MV-4-11 (cell line): ENCODE measurements around the gene HOXC9.

Source experiments
- DNase-seq: peaks from one replicate; lab custom pipeline; 2025; lab: John Stamatoyannopoulos, UW

The HOXC9 gene

GRCh38 chr12:54015018-54015931 is 15.3 kb downstream of the HOXC9 start:
- DNase-seq = no peak

GRCh38 chr12:54016051-54016450 is 16.1 kb downstream of the HOXC9 start:
- DNase-seq = no peak

- DNase-seq = no peak
These were observed 16.6 kb downstream of the HOXC9 start for GRCh38 chr12:54016478-54016964.

GRCh38 chr12:54017027-54017788 is 17.2 kb downstream of the HOXC9 start:
- DNase-seq = no peak

- peak; percentile 71 for DNase-seq
These were observed 18.0 kb downstream of the HOXC9 start for GRCh38 chr12:54017878-54018467.

- DNase-seq = no peak
These were observed 18.6 kb downstream of the HOXC9 start for GRCh38 chr12:54018468-54018984.

- DNase-seq = no peak
These were observed 19.3 kb downstream of the HOXC9 start for GRCh38 chr12:54019091-54019811.

- no peak for DNase-seq
These were observed 20.1 kb downstream of the HOXC9 start for GRCh38 chr12:54019924-54020590.

GRCh38 chr12:54020591-54021405 is 20.8 kb downstream of the HOXC9 start:
- no peak for DNase-seq

- DNase-seq = no peak
These were observed 21.6 kb downstream of the HOXC9 start for GRCh38 chr12:54021432-54022013.

GRCh38 chr12:54022960-54023884 is 23.3 kb downstream of the HOXC9 start:
- DNase-seq = no peak

GRCh38 chr12:54024127-54024526 is 24.2 kb downstream of the HOXC9 start:
- no peak for DNase-seq

GRCh38 chr12:54024581-54025305 is 24.8 kb downstream of the HOXC9 start:
- no peak for DNase-seq

- no peak for DNase-seq
These were observed 25.8 kb downstream of the HOXC9 start for GRCh38 chr12:54025499-54026405.

GRCh38 chr12:54026640-54027441 is 26.9 kb downstream of the HOXC9 start:
- peak; percentile 51 for DNase-seq

- DNase-seq = no peak
These were observed 27.5 kb downstream of the HOXC9 start for GRCh38 chr12:54027442-54027786.
